ENCODE results near the gene HCRTR1. TPM values are rescaled to one million over a fixed set of nuclear protein-coding genes. Genes with fewer than 3 reads are reported as not detected.
A peak's percentile ranks its signal among the peaks of the same experiment; 100 is the strongest.

The HCRTR1 gene
- total RNA-seq, 2 experiments from 2014 or later: not detected

DNA sequence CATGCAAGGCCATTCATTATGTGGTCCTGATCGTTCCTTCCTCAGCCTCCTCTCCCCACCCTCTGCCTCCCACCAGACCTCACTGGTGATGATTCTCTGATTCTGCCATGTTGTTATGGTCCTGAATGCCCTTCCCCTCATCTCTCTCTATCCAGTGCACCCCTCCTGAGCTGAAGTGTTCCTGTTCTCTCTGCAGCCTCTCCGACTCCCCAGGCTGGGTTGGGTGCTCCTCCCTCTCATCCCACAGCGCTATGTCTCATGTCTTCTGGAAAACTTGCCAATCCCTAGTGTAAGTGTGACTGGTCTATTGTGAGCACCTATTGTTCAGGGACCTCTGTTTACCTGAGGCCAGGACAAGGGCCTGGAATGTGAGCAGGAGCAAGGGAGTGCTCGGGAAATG, 38.3 kb downstream of the HCRTR1 start:
- DNase-seq: no peak
- Mint-ChIP-seq H3K4me3 (no peak overlapping the region), H3K27ac (no peak overlapping the region), H3K9me3 (no peaks in the 10 kb centered on the region), H3K27me3 (no peaks in the 10 kb centered on the region), H3K36me3 (ENCODE audit: low read depth) (no peaks in the 10 kb centered on the region), H3K4me1 (no peaks in the 10 kb centered on the region)
- ChIA-PET CTCF (no interaction called here), POLR2A (no interaction called here)

- no peak overlapping the region for H3K27ac Mint-ChIP-seq
- H3K36me3 Mint-ChIP-seq (ENCODE audit: low read depth): no peaks in the 10 kb centered on the region
- H3K9me3 Mint-ChIP-seq: no peaks in the 10 kb centered on the region
- H3K27me3 Mint-ChIP-seq: no peaks in the 10 kb centered on the region
- H3K4me1 Mint-ChIP-seq: no peaks in the 10 kb centered on the region
- POLR2A ChIA-PET: no interaction called here
- CTCF ChIA-PET: interaction anchor here (1.3 kb wide), 1 partner anchor 108 kb away, joined by 3 read pairs; no protein-coding TSS in a partner anchor
- DNase-seq: no peak
- H3K4me3 Mint-ChIP-seq: no peak overlapping the region
These were observed 39.7 kb downstream of the HCRTR1 start for GRCh38 chr1:31657020-31657804.

DNA sequence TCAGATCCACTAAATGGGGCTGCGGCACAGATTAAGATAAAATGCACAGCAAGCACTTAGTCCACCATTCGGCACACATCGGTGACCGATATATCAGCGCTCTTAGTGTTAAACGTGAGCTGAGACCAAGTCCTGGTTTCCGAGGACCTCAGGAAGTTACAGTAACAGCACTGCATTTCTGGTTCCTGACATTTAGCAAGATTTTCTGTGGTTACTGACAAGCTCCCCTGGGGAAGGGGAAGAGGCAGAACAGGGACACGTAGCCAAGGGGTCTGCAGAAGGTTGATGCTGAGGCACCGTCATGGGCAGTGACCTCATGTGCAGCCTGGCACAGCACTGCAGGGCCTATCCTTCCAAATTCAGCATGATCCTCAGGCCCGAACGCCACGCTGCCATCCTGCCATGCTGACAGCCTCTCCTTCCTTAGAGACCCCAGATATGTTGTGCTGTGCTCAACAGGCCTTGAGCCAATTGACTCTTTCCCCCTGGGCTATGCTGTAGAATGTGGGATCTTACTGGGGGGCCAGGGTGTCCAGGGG, 40.6 kb downstream of the HCRTR1 start:
- CTCF ChIA-PET: interaction anchor here (1.3 kb wide), 1 partner anchor 109 kb away, joined by 3 read pairs; no protein-coding TSS in a partner anchor
- no peaks in the 10 kb centered on the region for H3K4me1 Mint-ChIP-seq

DNA sequence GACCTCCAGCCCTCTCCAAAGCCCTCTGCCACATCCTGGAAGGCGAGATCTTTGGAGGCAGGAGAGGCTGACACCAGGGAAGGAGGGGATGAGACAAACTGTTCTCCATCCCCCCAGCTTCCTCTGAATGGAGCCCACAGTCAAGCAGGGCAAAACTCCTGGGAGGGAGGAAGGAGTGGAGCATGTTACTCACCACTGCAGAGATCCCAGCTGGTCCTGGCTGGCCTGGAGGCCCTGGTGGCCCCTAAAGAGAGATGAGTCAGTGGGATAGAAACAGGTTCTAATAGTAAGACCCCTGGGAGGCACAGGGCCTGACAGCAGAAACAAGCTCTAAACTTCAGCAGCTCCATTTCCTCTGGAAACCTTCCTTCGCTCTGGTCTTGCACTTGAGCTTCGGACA, 41.2 kb downstream of the HCRTR1 start:
- ChIA-PET POLR2A (no interaction called here), CTCF (interaction anchor here (1.0 to 1.3 kb wide), 2 partner anchors 110 to 131 kb away, joined by 3 read pairs; no protein-coding TSS in a partner anchor)
- no peak overlapping the region for H3K4me3 Mint-ChIP-seq
- H3K9me3 Mint-ChIP-seq: no peaks in the 10 kb centered on the region
- DNase-seq: no peak
- no peak overlapping the region for H3K27ac Mint-ChIP-seq
- no peaks in the 10 kb centered on the region for H3K36me3 Mint-ChIP-seq (ENCODE audit: low read depth)
- H3K4me1 Mint-ChIP-seq: no peaks in the 10 kb centered on the region
- peaks cover 4% of the 10 kb centered on the region for H3K27me3 Mint-ChIP-seq

More for the DNA sequence above, 40.6 kb downstream of the HCRTR1 start:
- no peaks in the 10 kb centered on the region for H3K9me3 Mint-ChIP-seq
- no peak overlapping the region for H3K4me3 Mint-ChIP-seq
- peaks cover 2% of the 10 kb centered on the region for H3K27me3 Mint-ChIP-seq
- no peak overlapping the region for H3K27ac Mint-ChIP-seq
- no peak for DNase-seq
- POLR2A ChIA-PET: no interaction called here
- H3K36me3 Mint-ChIP-seq (ENCODE audit: low read depth): no peaks in the 10 kb centered on the region

GRCh38 chr1:31659889-31660288, 42.4 kb downstream of the HCRTR1 start:
- ChIA-PET CTCF (interaction anchor here (0.7 to 1.6 kb wide), 2 partner anchors 46 to 86 kb away, joined by 4 read pairs; no protein-coding TSS in a partner anchor), POLR2A (no interaction called here)
- no peaks in the 10 kb centered on the region for H3K36me3 Mint-ChIP-seq (ENCODE audit: low read depth)

DNA sequence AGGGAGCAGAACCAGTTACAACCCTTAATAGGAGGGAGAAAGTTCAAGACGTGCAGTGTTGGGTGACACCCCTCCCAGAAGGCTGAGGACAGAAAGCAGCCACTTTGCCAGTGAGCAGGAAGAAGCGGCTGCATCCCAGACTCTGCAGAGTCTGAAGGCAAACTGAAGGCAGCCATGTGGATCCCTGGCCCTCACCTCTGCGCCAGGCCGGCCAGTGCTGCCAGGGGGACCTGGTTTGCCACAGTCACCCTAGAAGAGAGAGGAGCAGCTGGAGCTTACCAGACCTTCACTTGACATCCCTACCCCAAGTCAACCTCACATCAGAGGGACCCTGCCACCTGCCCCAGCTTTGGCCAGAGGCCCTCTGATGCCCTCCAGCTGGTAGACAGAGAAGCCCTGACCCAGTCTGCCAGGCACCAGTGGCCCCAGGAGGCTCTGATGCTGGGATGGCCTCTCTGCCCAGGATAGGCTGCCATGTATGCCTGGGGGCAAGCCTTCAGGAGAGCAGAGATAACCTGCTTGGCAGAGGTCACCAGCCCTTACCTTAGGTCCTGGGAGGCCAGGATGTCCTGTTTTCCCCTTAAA, 43.5 kb downstream of the HCRTR1 start:
- H3K27me3 Mint-ChIP-seq: peaks cover 4% of the 10 kb centered on the region
- H3K4me1 Mint-ChIP-seq: no peaks in the 10 kb centered on the region
- ChIA-PET POLR2A (interaction anchor here (0.9 to 1.5 kb wide), 3 partner anchors 16 to 100 kb away, joined by 3 read pairs; partner anchors contain the start of gene PEF1), CTCF (interaction anchor here (0.9 to 1.6 kb wide), 5 partner anchors 9 to 128 kb away, joined by 3 to 8 read pairs (median 4); no protein-coding TSS in a partner anchor)
- H3K4me3 Mint-ChIP-seq: no peak overlapping the region
- no peaks in the 10 kb centered on the region for H3K9me3 Mint-ChIP-seq
- no peaks in the 10 kb centered on the region for H3K36me3 Mint-ChIP-seq (ENCODE audit: low read depth)
- DNase-seq: no peak
- H3K27ac Mint-ChIP-seq: no peak overlapping the region

More at GRCh38 chr1:31659889-31660288, 42.4 kb downstream of the HCRTR1 start:
- Mint-ChIP-seq H3K27ac (no peak overlapping the region), H3K27me3 (peaks cover 4% of the 10 kb centered on the region), H3K9me3 (no peaks in the 10 kb centered on the region), H3K4me1 (no peaks in the 10 kb centered on the region), H3K4me3 (no peak overlapping the region)
- no peak for DNase-seq

DNA sequence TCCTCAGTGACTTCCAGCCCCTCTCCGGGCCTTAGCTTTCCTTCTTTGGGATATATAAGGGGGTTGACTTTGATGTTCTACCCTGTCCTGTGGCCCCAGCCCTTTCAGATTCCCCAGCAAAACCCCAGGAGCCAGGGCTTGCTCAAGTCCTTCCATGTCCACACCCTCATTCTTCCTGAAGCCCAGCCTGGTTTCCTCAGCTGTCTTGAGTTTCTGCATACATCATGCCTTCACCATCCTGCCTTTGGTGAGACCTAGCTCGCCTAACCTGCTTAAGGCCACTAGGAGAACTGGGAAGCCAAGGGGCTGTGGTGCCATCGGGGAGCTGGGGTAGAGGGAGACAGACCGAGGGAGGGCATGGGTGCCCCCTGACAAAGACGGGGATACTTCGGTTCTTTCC, 44.4 kb downstream of the HCRTR1 start:
- Mint-ChIP-seq H3K36me3 (ENCODE audit: low read depth) (no peaks in the 10 kb centered on the region), H3K27me3 (peaks cover 4% of the 10 kb centered on the region), H3K9me3 (no peaks in the 10 kb centered on the region), H3K4me3 (no peak overlapping the region), H3K27ac (no peak overlapping the region), H3K4me1 (no peaks in the 10 kb centered on the region)
- ChIA-PET CTCF (interaction anchor here (0.9 to 1.4 kb wide), 4 partner anchors 8 to 127 kb away, joined by 3 to 8 read pairs (median 4); no protein-coding TSS in a partner anchor), POLR2A (interaction anchor here (1.4 to 1.5 kb wide), 2 partner anchors 17 to 99 kb away, joined by 3 read pairs; partner anchors contain the start of gene PEF1)
- DNase-seq: no peak

GRCh38 chr1:31662463-31662862, 45.0 kb downstream of the HCRTR1 start:
- Mint-ChIP-seq H3K27me3 (peaks cover 4% of the 10 kb centered on the region), H3K27ac (no peak overlapping the region), H3K4me3 (no peak overlapping the region), H3K4me1 (no peaks in the 10 kb centered on the region), H3K36me3 (ENCODE audit: low read depth) (no peaks in the 10 kb centered on the region), H3K9me3 (no peaks in the 10 kb centered on the region)
- no peak for DNase-seq
- ChIA-PET CTCF (interaction anchor here (3.9 to 5.0 kb wide), 2 partner anchors 83 to 127 kb away, joined by 17 to 45 read pairs; no protein-coding TSS in a partner anchor), POLR2A (no interaction called here)

DNA sequence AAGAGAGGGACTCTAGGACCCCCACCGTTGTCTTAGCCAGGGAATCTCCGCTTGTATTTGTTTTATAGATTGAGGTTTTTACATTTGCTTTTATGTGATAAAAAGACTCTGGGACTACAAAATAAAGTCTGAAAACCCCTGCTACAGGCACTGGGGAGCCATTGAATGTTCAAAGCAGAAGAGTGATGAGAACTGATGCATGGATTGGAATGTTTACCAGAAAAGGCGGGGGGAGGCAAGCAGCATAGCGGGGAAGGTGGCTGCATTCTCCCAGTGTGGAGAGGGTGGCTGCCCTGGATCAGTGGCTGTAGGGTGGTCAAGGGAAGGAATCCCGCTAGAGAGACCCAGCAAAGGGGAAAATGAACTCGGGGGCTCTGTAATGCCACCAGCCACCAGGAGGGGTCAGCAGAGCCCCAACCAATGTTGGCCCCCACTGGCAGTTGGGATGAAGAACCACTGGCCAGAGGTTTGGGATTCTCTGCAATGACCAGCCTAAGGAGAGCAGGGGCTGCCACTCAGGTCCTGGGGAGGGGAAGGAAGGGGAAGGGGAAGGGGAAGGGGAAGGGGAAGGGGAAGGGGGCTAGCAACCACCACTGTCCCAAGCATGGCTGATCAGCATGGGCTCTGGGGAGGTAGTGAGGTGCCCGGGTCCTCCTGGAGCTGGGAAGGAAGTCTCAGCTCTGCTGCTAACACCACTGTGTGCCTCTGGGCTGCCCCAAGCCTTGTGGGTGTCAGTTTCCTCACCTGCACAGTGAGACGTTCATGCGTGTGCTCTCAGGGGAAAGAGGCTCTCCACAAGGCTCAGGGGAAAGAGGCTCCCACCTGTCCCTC, 46.3 kb downstream of the HCRTR1 start:
- H3K27me3 Mint-ChIP-seq: peaks cover 7% of the 10 kb centered on the region
- ChIA-PET CTCF (interaction anchor here (0.5 to 5.0 kb wide), 6 partner anchors 14 to 126 kb away, joined by 3 to 45 read pairs (median 4); no protein-coding TSS in a partner anchor), POLR2A (no interaction called here)
- no peaks in the 10 kb centered on the region for H3K9me3 Mint-ChIP-seq
- H3K4me3 Mint-ChIP-seq: no peak overlapping the region
- peak; percentile 63 for DNase-seq
- no peaks in the 10 kb centered on the region for H3K36me3 Mint-ChIP-seq (ENCODE audit: low read depth)
- H3K27ac Mint-ChIP-seq: no peak overlapping the region
- no peaks in the 10 kb centered on the region for H3K4me1 Mint-ChIP-seq

GRCh38 chr1:31664528-31664927, 47.0 kb downstream of the HCRTR1 start:
- Mint-ChIP-seq H3K27me3 (peaks cover 14% of the 10 kb centered on the region), H3K4me3 (no peak overlapping the region), H3K4me1 (peaks cover under 1% of the 10 kb centered on the region), H3K36me3 (ENCODE audit: low read depth) (no peaks in the 10 kb centered on the region), H3K27ac (no peak overlapping the region), H3K9me3 (no peaks in the 10 kb centered on the region)
- no peak for DNase-seq
- ChIA-PET POLR2A (no interaction called here), CTCF (interaction anchor here (0.5 to 5.0 kb wide), 6 partner anchors 13 to 372 kb away, joined by 3 to 45 read pairs (median 4); no protein-coding TSS in a partner anchor)

DNA sequence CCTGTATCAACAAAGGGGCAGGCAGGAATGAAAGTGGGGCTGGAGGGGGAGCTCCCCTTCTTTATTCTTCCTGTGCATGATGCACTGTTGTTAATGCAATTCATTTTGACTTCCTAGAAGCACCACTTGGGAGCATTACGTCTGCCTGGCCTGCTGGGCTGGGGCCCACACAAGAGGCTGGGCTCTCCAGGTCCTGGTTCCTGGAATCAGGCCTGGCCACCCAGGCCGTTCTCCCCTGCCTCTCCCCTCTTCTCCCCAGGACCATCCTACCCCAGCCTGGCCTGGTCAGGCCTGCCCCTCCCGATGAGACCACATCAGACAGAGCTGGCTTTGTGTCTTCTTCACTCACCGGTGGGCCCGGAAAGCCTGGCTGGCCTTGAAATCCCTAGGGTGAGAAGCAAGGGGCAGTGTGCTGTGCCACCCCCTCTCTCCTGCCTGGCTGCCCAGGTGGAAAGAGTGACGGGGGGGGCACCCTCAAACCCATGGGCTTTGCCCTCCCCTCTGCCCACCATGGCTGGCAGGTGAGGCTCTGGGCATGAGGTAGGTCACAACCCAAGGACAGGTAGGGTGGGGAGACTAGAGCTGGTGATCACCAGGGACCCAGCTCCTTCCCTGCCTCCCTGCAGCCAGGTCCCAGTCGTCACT, 47.9 kb downstream of the HCRTR1 start:
- Mint-ChIP-seq H3K4me1 (peaks cover 7% of the 10 kb centered on the region), H3K4me3 (no peak overlapping the region), H3K27me3 (peaks cover 22% of the 10 kb centered on the region), H3K9me3 (no peaks in the 10 kb centered on the region), H3K36me3 (ENCODE audit: low read depth) (no peaks in the 10 kb centered on the region), H3K27ac (no peak overlapping the region)
- POLR2A ChIA-PET: no interaction called here
- CTCF ChIA-PET: interaction anchor here (0.6 to 5.0 kb wide), 4 partner anchors 9 to 371 kb away, joined by 3 to 45 read pairs (median 11); no protein-coding TSS in a partner anchor
- no peak for DNase-seq

All from activated CD4-positive, alpha-beta memory T cell treated with anti-CD3 and anti-CD28 coated beads, Interleukin-2, amount 10 ng/mL, durations not matched to agents 7 days and 5 days (primary cell).